Femur (tissue), 1 donor: Measurements from ENCODE around the gene CCDC152.
A peak's percentile ranks its signal among the peaks of the same experiment; 100 is the strongest.

Source experiments
- DNase-seq: peaks from one replicate; pipeline ENCODE4 v3.0.0-alpha.2; 2017

Gene CCDC152

GRCh38 chr5:42784132-42784531 is 27.5 kb downstream of the CCDC152 start:
- no peak for DNase-seq

GRCh38 chr5:42785756-42786155 is 29.1 kb downstream of the CCDC152 start:
- no peak for DNase-seq

GRCh38 chr5:42787073-42787472 is 30.5 kb downstream of the CCDC152 start:
- DNase-seq, result no peak

GRCh38 chr5:42787845-42788244 is 31.2 kb downstream of the CCDC152 start:
- DNase-seq, result no peak

- no peak for DNase-seq
Measured at GRCh38 chr5:42791151-42791550, 34.5 kb downstream of the CCDC152 start.

- DNase-seq, result no peak
Measured at GRCh38 chr5:42798284-42799240, 41.9 kb downstream of the CCDC152 start.

GRCh38 chr5:42799241-42799608 is 42.6 kb downstream of the CCDC152 start:
- no peak for DNase-seq

GRCh38 chr5:42799668-42800114 is 43.1 kb downstream of the CCDC152 start:
- DNase-seq, result no peak

- DNase-seq, result no peak
Measured at GRCh38 chr5:42800748-42801330, 44.2 kb downstream of the CCDC152 start.

- DNase-seq, result no peak
Measured at GRCh38 chr5:42801516-42802166, 45.0 kb downstream of the CCDC152 start.

GRCh38 chr5:42804717-42805339 is 48.2 kb downstream of the CCDC152 start:
- no peak for DNase-seq

GRCh38 chr5:42806004-42806700 is 49.5 kb downstream of the CCDC152 start:
- no peak for DNase-seq

- no peak for DNase-seq
Measured at GRCh38 chr5:42806701-42807262, 50.2 kb downstream of the CCDC152 start.

- DNase-seq, result no peak
Measured at GRCh38 chr5:42807722-42808447, 51.3 kb downstream of the CCDC152 start.

- no peak for DNase-seq
Measured at GRCh38 chr5:42808888-42809611, 52.4 kb downstream of the CCDC152 start.

- no peak for DNase-seq
Measured at GRCh38 chr5:42810834-42811590, 54.4 kb downstream of the CCDC152 start.

GRCh38 chr5:42811591-42812446 is 55.2 kb downstream of the CCDC152 start, which contains the start of gene SELENOP:
Gene SELENOP (minus strand): TSS chr5:42811892. CDS start chr5:42808353, 3,539 bp downstream.
- DNase-seq, result peak; percentile 79

GRCh38 chr5:42812620-42813019 is 56.0 kb downstream of the CCDC152 start:
- no peak for DNase-seq

GRCh38 chr5:42813533-42813932 is 56.9 kb downstream of the CCDC152 start:
- DNase-seq, result no peak
